Measurements from ENCODE around the gene OSBP2. TPM values are rescaled to one million over a fixed set of nuclear protein-coding genes. Genes with fewer than 3 reads are reported as not detected.

Gene OSBP2
- total and polyA plus RNA-seq, 9 donors = 1.3 to 5.1 (median 1.4) TPM

GRCh38 chr22:30742291-30743256, 47.9 kb downstream of the OSBP2 start:
- no peak for DNase-seq
- Histone ChIP-seq H3K9me3 (no peaks in the 10 kb centered on the region), H3K27ac (no peak overlapping the region), H3K4me3 (no peak overlapping the region), H3K27me3 (no peaks in the 10 kb centered on the region), H3K36me3 (no peaks in the 10 kb centered on the region), H3K4me1 (ENCODE audit: insufficient read depth) (no peaks in the 10 kb centered on the region)
- TF ChIP-seq CTCF (IDR thresholded peaks at IDR 0.05) (no peak), POLR2A (IDR thresholded peaks at IDR 0.05) (no peak), EP300 (IDR thresholded peaks at IDR 0.05) (no peak)
- intact Hi-C loops (cut with DNase I) = no loop called here
- WGBS, 3 donors = 79 to 85% (median 82%) methylated on average over 6 of the region's 6 CpGs

GRCh38 chr22:30743257-30744020, 48.8 kb downstream of the OSBP2 start:
- Histone ChIP-seq H3K27me3 (no peaks in the 10 kb centered on the region), H3K4me1 (ENCODE audit: insufficient read depth) (no peaks in the 10 kb centered on the region), H3K27ac (no peak overlapping the region), H3K9me3 (no peaks in the 10 kb centered on the region), H3K36me3 (no peaks in the 10 kb centered on the region), H3K4me3 (no peak overlapping the region)
- DNase-seq = no peak
- intact Hi-C loops (cut with DNase I) = no loop called here
- 88 to 91% (median 88%) methylated on average over 10 of the region's 10 CpGs for WGBS, 3 donors
- TF ChIP-seq POLR2A (IDR thresholded peaks at IDR 0.05) (no peak), EP300 (IDR thresholded peaks at IDR 0.05) (no peak), CTCF (IDR thresholded peaks at IDR 0.05) (no peak)

GRCh38 chr22:30744224-30744623, 49.5 kb downstream of the OSBP2 start:
- 73 to 82% (median 76%) methylated on average over 3 of the region's 3 CpGs for WGBS, 3 donors
- Histone ChIP-seq H3K4me1 (ENCODE audit: insufficient read depth) (no peaks in the 10 kb centered on the region), H3K27me3 (no peaks in the 10 kb centered on the region), H3K36me3 (no peaks in the 10 kb centered on the region), H3K9me3 (no peaks in the 10 kb centered on the region), H3K4me3 (no peak overlapping the region), H3K27ac (no peak overlapping the region)
- DNase-seq = no peak
- TF ChIP-seq POLR2A (IDR thresholded peaks at IDR 0.05) (no peak), EP300 (IDR thresholded peaks at IDR 0.05) (no peak), CTCF (IDR thresholded peaks at IDR 0.05) (no peak)
- intact Hi-C loops (cut with DNase I) = no loop called here

- intact Hi-C loops (cut with DNase I) = no loop called here
- no peak overlapping the region for H3K4me3 ChIP-seq
- WGBS, 3 donors = 77 to 83% (median 79%) methylated on average over 7 of the region's 7 CpGs
Observed at GRCh38 chr22:30747493-30747892, 52.8 kb downstream of the OSBP2 start.

More at GRCh38 chr22:30747493-30747892, 52.8 kb downstream of the OSBP2 start:
- Histone ChIP-seq H3K4me1 (ENCODE audit: insufficient read depth) (no peaks in the 10 kb centered on the region), H3K36me3 (no peaks in the 10 kb centered on the region), H3K9me3 (no peaks in the 10 kb centered on the region), H3K27ac (no peak overlapping the region), H3K27me3 (no peaks in the 10 kb centered on the region)
- no peak for TF ChIP-seq CTCF (IDR thresholded peaks at IDR 0.05)
- no peak for TF ChIP-seq EP300 (IDR thresholded peaks at IDR 0.05)
- no peak for TF ChIP-seq POLR2A (IDR thresholded peaks at IDR 0.05)
- no peak for DNase-seq
